SK-N-SH (cell line): ENCODE results near the gene ZFTA. TPM values are rescaled to one million over a fixed set of nuclear protein-coding genes. Genes with fewer than 3 reads are reported as not detected.

ENCODE experiments used
- CTCF ChIA-PET: fragments of 300-600, 350-600 bp; formaldehyde crosslinking; extraction: SDS; loops from one replicate; lab custom pipeline; 2021; lab: Yijun Ruan, JAX
- POLR2A ChIA-PET: fragments of 350-600 bp; sonication (Branson Sonifier 250); formaldehyde crosslinking; extraction: SDS; loops from one replicate; lab custom pipeline; 2020; ENCODE audit warnings: antibody characterized with exemption, inconsistent platforms; lab: Yijun Ruan, JAX
- DNase-seq: peaks from one replicate; pipeline ENCODE4 v3.0.0; 2012
- H2AFZ ChIP-seq: fragments of 200-600 bp; sonication (generic); 2 replicates; pipeline ENCODE4 v1.8.1; 2016; ENCODE audit warnings: antibody characterized with exemption, mild to moderate bottlenecking, low read depth
- H3F3A ChIP-seq: fragments of 200-600 bp; sonication (generic); replicated peaks from 2 replicates; pipeline ENCODE3; 2016; ENCODE audit warnings: antibody characterized with exemption, mild to moderate bottlenecking; ENCODE audit not compliant: insufficient read depth
- H3K27ac ChIP-seq, 2 experiments: fragments of 200-500 bp in 1 of 2; fragments of 200-600 bp in 1 of 2; sonication (Bioruptor generic) in 1 of 2; sonication (generic), shearing (Covaris generic) in 1 of 2; 2 replicates each; pipeline versions ENCODE4 v1.5.1 to v1.6.1; 2014 to 2016; ENCODE audit warnings: low read depth in 2 of 2, inconsistent platforms in 1 of 2, low read length in 1 of 2, mild to moderate bottlenecking in 1 of 2, mixed read lengths in 1 of 2
- H3K27me3 ChIP-seq: fragments of 200-600 bp; sonication (generic), shearing (Covaris generic); 2 replicates; pipeline ENCODE4 v1.6.1; 2016; ENCODE audit warnings: mixed run types; ENCODE audit not compliant: insufficient read depth
- H3K36me3 ChIP-seq, 2 experiments: fragments of 200-500 bp in 1 of 2; fragments of 200-600 bp in 1 of 2; sonication (Bioruptor generic) in 1 of 2; sonication (generic) in 1 of 2; replicated peaks in 1 of 2; 2 replicates each; pipeline versions ENCODE3 to v1.5.1; 2014 to 2016; ENCODE audit warnings: low read length in 1 of 2, mild to moderate bottlenecking in 1 of 2; ENCODE audit not compliant: insufficient read depth in 2 of 2, control insufficient read depth in 1 of 2
- H3K4me1 ChIP-seq, 2 experiments: fragments of 200-500 bp in 1 of 2; fragments of 200-600 bp in 1 of 2; sonication (Bioruptor generic) in 1 of 2; sonication (generic), shearing (Covaris generic) in 1 of 2; 2 replicates each; pipeline versions ENCODE4 v1.5.1 to v1.6.1; 2014 to 2016; ENCODE audit warnings: low read depth in 1 of 2, low read length in 1 of 2, mixed run types in 1 of 2; ENCODE audit not compliant: insufficient read depth in 2 of 2, control insufficient read depth in 1 of 2
- H3K4me2 ChIP-seq: fragments of 200-600 bp; sonication (generic), shearing (Covaris generic); 2 replicates; pipeline ENCODE4 v1.6.1; 2017; ENCODE audit warnings: mixed run types
- H3K4me3 ChIP-seq, 2 experiments: fragments of 200-500 bp in 1 of 2; fragments of 200-600 bp in 1 of 2; sonication (Bioruptor generic) in 1 of 2; sonication (generic), shearing (Covaris generic) in 1 of 2; 2 replicates each; pipeline versions ENCODE4 v1.5.1 to v1.8.1; 2014 to 2016; ENCODE audit warnings: low read depth in 2 of 2, inconsistent platforms in 1 of 2, low read length in 1 of 2, mild to moderate bottlenecking in 1 of 2, mixed read lengths in 1 of 2, moderate library complexity in 1 of 2
- H3K79me2 ChIP-seq: fragments of 200-600 bp; sonication (generic); 2 replicates; pipeline ENCODE4 v1.8.1; 2017; ENCODE audit warnings: mild to moderate bottlenecking; ENCODE audit not compliant: insufficient read depth
- H3K9ac ChIP-seq: fragments of 200-600 bp; sonication (generic); 2 replicates; pipeline ENCODE4 v1.6.1; 2017; ENCODE audit warnings: mixed run types
- H3K9me2 ChIP-seq: fragments of 200-600 bp; sonication (generic); 2 replicates; pipeline ENCODE4 v1.6.1; 2017; ENCODE audit warnings: mixed run types
- H3K9me3 ChIP-seq: fragments of 200-600 bp; sonication (generic); 2 replicates; pipeline ENCODE4 v1.6.1; 2017; ENCODE audit warnings: mixed run types, mild to moderate bottlenecking, moderate library complexity
- H4K20me1 ChIP-seq: fragments of 200-600 bp; sonication (generic); 2 replicates; pipeline ENCODE4 v1.6.1; 2017; ENCODE audit warnings: mild to moderate bottlenecking, mixed run types; ENCODE audit not compliant: insufficient read depth
- ELF1 ChIP-seq: IDR thresholded peaks from 2 replicates; pipeline ENCODE4 v1.4.0; 2012
- EZH2phosphoT487 ChIP-seq: fragments of 200-600 bp; sonication (generic); IDR thresholded peaks from 2 replicates; pipeline ENCODE4 v1.6.1; 2017; ENCODE audit warnings: low read depth, mixed run types, mild to moderate bottlenecking, antibody characterized with exemption, moderate library complexity, borderline replicate concordance
- FOSL2 ChIP-seq: IDR thresholded peaks from 2 replicates; pipeline ENCODE4 v1.4.0; 2012; ENCODE audit warnings: low read depth, mild to moderate bottlenecking, moderate library complexity, borderline replicate concordance
- GABPA ChIP-seq: IDR thresholded peaks from 2 replicates; pipeline ENCODE4 v1.4.0; 2012; ENCODE audit warnings: low read depth, mild to moderate bottlenecking
- JUND ChIP-seq: IDR thresholded peaks from 2 replicates; pipeline ENCODE4 v1.4.0; 2012
- MEF2A ChIP-seq: IDR thresholded peaks from 2 replicates; pipeline ENCODE4 v1.4.0; 2012; ENCODE audit warnings: low read depth, borderline replicate concordance
- MXI1 ChIP-seq: IDR thresholded peaks from 2 replicates; pipeline ENCODE4 v1.6.1; 2012; ENCODE audit warnings: mild to moderate bottlenecking, low read depth, low read length, improper control_type of control experiment
- NFIC ChIP-seq: IDR thresholded peaks from 2 replicates; pipeline ENCODE4 v1.4.0; 2012; ENCODE audit warnings: borderline replicate concordance
- NRF1 ChIP-seq: IDR thresholded peaks from 2 replicates; pipeline ENCODE4 v1.6.1; 2012; ENCODE audit warnings: low read depth, mild to moderate bottlenecking, low read length
- RAD21 ChIP-seq: IDR thresholded peaks from 2 replicates; pipeline ENCODE4 v1.6.1; 2012; ENCODE audit warnings: mild to moderate bottlenecking, low read length
- RCOR1 ChIP-seq: fragments of 150-350 bp; IDR thresholded peaks from 2 replicates; pipeline ENCODE4 v1.6.1; 2017; ENCODE audit warnings: antibody characterized with exemption, low read length
- RFX5 ChIP-seq: IDR thresholded peaks from 2 replicates; pipeline ENCODE4 v1.6.1; 2012; ENCODE audit warnings: mild to moderate bottlenecking, improper control_type of control experiment, low read length
- RXRA ChIP-seq: IDR thresholded peaks from 2 replicates; pipeline ENCODE4 v1.4.0; 2012; ENCODE audit warnings: low read depth, mild to moderate bottlenecking, borderline replicate concordance
- TEAD4 ChIP-seq: IDR thresholded peaks from 2 replicates; pipeline ENCODE4 v1.4.0; 2012; ENCODE audit warnings: mild to moderate bottlenecking, borderline replicate concordance; ENCODE audit not compliant: insufficient read depth
- WGBS: methylation state at CpG from one replicate; pipeline ENCODE4 v1.1.6; 2017; ENCODE audit warnings: low lambda C conversion rate; 5-methylcytosine and 5-hydroxymethylcytosine counted together
- polyA plus RNA-seq, 3 experiments: library from polyadenylated mRNA; depleted of rRNA; stranded (reverse); fragments of >200 nt; gene quantifications; 2 replicates each; pipeline ENCODE4 v1.2.3, GENCODE V29; 2012
- TF ChIP-seq, protein P1 (sequence below): IDR thresholded peaks from 2 replicates; pipeline ENCODE4; 2012
- TF ChIP-seq, protein P2 (sequence below): fragments of 150-350 bp; IDR thresholded peaks from 2 replicates; pipeline ENCODE4 v1.6.1; 2016; ENCODE audit warnings: mild to moderate bottlenecking, low read depth, low read length
- TF ChIP-seq, protein P3 (sequence below): IDR thresholded peaks from 2 replicates; pipeline ENCODE4 v1.4.0; 2012; ENCODE audit warnings: low read depth
- TF ChIP-seq, protein P4 (sequence below): fragments of 200-600 bp; sonication (generic); IDR thresholded peaks from 2 replicates; pipeline ENCODE4 v1.6.1; 2017; ENCODE audit warnings: antibody characterized with exemption, mild to moderate bottlenecking, moderate library complexity

The ZFTA gene
- polyA plus RNA-seq, 1 of the 3 experiments (the other 2 are of a cell fraction) = 8.7 TPM

DNA sequence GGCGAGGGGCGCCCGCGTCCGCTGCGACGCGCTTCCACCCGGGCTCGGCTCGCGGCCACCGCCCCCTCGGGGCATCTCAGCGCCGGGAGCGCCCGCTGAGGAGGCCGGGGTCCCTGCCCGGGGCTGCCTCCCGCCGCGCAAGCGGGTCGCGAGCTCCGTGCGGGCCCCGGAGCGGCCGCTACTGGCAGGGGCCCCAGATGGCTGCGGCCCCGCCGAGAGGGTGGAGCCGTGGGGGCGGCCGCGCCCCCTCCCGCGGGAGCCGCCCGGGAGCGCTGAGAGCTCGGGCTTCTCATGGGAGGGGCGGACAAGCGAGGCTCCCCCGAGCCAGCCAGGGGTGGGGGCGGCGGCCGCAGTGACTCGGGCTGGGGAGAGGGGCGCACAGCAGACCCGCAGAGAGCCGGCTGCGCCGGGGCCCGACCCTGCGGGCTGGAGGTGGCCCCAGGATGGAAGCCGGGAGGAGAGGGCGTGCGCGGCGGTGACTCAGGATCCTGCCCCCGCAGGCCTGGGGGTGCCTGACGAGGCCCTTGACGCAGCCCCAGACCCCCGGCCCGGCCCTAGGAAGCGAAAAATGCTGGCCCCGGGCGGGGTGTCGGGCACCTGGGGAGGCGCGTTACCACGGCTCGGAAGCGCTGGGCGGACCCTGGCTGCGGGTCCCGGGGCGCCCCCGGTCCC, 603 bp upstream of the ZFTA start:
- peak overlapping the region; percentile 69 to 89 for H3K4me3 ChIP-seq
- H3K9ac ChIP-seq = peak overlapping the region; percentile 63; the same call in 1 of the 2 replicates
- peaks cover 0 to 21% of the 10 kb centered on the region in 2 experiments for H3K36me3 ChIP-seq
- peaks cover 0 to 22% of the 10 kb centered on the region in 2 experiments; a peak in 1 of 4 replicates for H3K4me1 ChIP-seq
- peak; percentile 83 for DNase-seq
- peak overlapping the region; percentile 70; the same call in 1 of the 2 replicates for H2AFZ ChIP-seq
- H3K9me2 ChIP-seq = no peaks in the 10 kb centered on the region
- H3K79me2 ChIP-seq = peaks cover 27% of the 10 kb centered on the region
- H3K27me3 ChIP-seq = no peaks in the 10 kb centered on the region
- WGBS = no CpG with 5 or more reads among the region's 82 CpGs
- peaks cover 5% of the 10 kb centered on the region for H3F3A ChIP-seq
- TF ChIP-seq ELF1 = no peak
- TF ChIP-seq RAD21 = no peak
- no peak for TF ChIP-seq GABPA
- TF ChIP-seq MEF2A = no peak
- TF ChIP-seq, protein P1, sequence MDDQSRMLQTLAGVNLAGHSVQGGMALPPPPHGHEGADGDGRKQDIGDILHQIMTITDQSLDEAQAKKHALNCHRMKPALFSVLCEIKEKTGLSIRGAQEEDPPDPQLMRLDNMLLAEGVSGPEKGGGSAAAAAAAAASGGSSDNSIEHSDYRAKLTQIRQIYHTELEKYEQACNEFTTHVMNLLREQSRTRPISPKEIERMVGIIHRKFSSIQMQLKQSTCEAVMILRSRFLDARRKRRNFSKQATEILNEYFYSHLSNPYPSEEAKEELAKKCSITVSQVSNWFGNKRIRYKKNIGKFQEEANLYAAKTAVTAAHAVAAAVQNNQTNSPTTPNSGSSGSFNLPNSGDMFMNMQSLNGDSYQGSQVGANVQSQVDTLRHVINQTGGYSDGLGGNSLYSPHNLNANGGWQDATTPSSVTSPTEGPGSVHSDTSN = no peak
- TF ChIP-seq, protein P2, sequence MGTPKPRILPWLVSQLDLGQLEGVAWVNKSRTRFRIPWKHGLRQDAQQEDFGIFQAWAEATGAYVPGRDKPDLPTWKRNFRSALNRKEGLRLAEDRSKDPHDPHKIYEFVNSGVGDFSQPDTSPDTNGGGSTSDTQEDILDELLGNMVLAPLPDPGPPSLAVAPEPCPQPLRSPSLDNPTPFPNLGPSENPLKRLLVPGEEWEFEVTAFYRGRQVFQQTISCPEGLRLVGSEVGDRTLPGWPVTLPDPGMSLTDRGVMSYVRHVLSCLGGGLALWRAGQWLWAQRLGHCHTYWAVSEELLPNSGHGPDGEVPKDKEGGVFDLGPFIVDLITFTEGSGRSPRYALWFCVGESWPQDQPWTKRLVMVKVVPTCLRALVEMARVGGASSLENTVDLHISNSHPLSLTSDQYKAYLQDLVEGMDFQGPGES = no peak
- TF ChIP-seq, protein P3, sequence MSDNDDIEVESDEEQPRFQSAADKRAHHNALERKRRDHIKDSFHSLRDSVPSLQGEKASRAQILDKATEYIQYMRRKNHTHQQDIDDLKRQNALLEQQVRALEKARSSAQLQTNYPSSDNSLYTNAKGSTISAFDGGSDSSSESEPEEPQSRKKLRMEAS = no peak
- TF ChIP-seq MXI1 = no peak
- TF ChIP-seq EZH2phosphoT487 = no peak
- TF ChIP-seq RFX5 = no peak
- TF ChIP-seq, protein P4, sequence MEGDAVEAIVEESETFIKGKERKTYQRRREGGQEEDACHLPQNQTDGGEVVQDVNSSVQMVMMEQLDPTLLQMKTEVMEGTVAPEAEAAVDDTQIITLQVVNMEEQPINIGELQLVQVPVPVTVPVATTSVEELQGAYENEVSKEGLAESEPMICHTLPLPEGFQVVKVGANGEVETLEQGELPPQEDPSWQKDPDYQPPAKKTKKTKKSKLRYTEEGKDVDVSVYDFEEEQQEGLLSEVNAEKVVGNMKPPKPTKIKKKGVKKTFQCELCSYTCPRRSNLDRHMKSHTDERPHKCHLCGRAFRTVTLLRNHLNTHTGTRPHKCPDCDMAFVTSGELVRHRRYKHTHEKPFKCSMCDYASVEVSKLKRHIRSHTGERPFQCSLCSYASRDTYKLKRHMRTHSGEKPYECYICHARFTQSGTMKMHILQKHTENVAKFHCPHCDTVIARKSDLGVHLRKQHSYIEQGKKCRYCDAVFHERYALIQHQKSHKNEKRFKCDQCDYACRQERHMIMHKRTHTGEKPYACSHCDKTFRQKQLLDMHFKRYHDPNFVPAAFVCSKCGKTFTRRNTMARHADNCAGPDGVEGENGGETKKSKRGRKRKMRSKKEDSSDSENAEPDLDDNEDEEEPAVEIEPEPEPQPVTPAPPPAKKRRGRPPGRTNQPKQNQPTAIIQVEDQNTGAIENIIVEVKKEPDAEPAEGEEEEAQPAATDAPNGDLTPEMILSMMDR = no peak
- TF ChIP-seq NFIC = no peak
- TF ChIP-seq RCOR1 = no peak
- TF ChIP-seq NRF1 = no peak
- TF ChIP-seq JUND = no peak
- no peak for TF ChIP-seq TEAD4
- no peak for TF ChIP-seq RXRA
- no peak for TF ChIP-seq FOSL2
- TF ChIP-seq, all 33 proteins: peak for 0
- ChIA-PET CTCF (interaction anchor here (0.6 to 4.7 kb wide), 24 partner anchors 10 to 495 kb away, joined by 3 to 43 read pairs (median 7); partner anchors contain the start of genes ATL3, MARK2 and RTN3), POLR2A (interaction anchor here (0.9 to 1.5 kb wide), 3 partner anchors 43 to 148 kb away, joined by 3 to 4 read pairs (median 3); partner anchors contain the start of genes ATL3 and RCOR2)
- Histone ChIP-seq H3K9me3 (no peaks in the 10 kb centered on the region), H3K27ac (peak overlapping the region in 1 of 2 experiments; percentile 84; a peak in 1 of 4 replicates), H4K20me1 (peaks cover 18% of the 10 kb centered on the region), H3K4me2 (peak overlapping the region; percentile 88)
